Measurements from ENCODE around the gene CFAP69.
"Not testable (repeated sequence)": the region's sequence is repeated elsewhere in the genome, so short reads cannot be mapped to it uniquely, and the experiment has no call there.

CFAP69 gene

DNA sequence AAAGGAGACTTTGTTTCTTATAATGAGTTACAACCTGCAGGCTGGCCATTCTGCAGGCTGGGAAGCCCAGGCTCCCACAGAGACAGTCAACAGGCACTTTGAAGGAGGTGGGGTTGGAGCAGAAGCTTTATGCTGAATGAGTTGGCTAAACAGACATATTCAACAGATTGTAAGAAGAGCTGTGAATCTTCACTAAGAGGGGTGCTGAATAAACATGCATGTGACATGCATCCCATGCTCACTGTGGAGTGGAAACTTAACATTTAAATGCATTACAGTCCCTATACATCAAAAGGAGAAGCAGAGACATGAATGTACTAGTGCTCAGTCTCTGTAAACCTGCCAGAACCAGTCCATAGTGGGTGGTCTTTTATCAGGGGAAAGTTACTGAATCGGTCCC lies 1.4 kb upstream of the CFAP69 start:
- H3K9me3 ChIP-seq (ENCODE audit: control insufficient read depth, low read length) = no peaks in the 10 kb centered on the region
- peaks cover 15% of the 10 kb centered on the region for H3K4me1 ChIP-seq (ENCODE audit: control insufficient read depth, insufficient read depth, low read length, poor library complexity, severe bottlenecking)
- H3K27ac ChIP-seq (ENCODE audit: insufficient read depth, low read length, poor library complexity, severe bottlenecking) = no peak overlapping the region
- DNase-seq = no peak
- peaks cover 4% of the 10 kb centered on the region for H3K27me3 ChIP-seq (replicated peaks; ENCODE audit: control insufficient read depth, insufficient read depth, low read length, poor library complexity, severe bottlenecking)
- no peak overlapping the region for H3K4me3 ChIP-seq (ENCODE audit: insufficient read depth, low read depth, low read length, poor library complexity, severe bottlenecking)
- no peaks in the 10 kb centered on the region for H3K36me3 ChIP-seq (ENCODE audit: control insufficient read depth, insufficient read depth, low read length)

GRCh38 chr7:90244565-90244908 lies 437 bp upstream of the CFAP69 start:
- Histone ChIP-seq H3K27ac (ENCODE audit: insufficient read depth, low read length, poor library complexity, severe bottlenecking) (no peak overlapping the region), H3K9me3 (ENCODE audit: control insufficient read depth, low read length) (no peaks in the 10 kb centered on the region), H3K4me3 (ENCODE audit: insufficient read depth, low read depth, low read length, poor library complexity, severe bottlenecking) (peak overlapping the region; percentile 67), H3K4me1 (ENCODE audit: control insufficient read depth, insufficient read depth, low read length, poor library complexity, severe bottlenecking) (peaks cover 15% of the 10 kb centered on the region), H3K27me3 (replicated peaks; ENCODE audit: control insufficient read depth, insufficient read depth, low read length, poor library complexity, severe bottlenecking) (peaks cover 4% of the 10 kb centered on the region), H3K36me3 (ENCODE audit: control insufficient read depth, insufficient read depth, low read length) (no peaks in the 10 kb centered on the region)
- no peak for DNase-seq

DNA sequence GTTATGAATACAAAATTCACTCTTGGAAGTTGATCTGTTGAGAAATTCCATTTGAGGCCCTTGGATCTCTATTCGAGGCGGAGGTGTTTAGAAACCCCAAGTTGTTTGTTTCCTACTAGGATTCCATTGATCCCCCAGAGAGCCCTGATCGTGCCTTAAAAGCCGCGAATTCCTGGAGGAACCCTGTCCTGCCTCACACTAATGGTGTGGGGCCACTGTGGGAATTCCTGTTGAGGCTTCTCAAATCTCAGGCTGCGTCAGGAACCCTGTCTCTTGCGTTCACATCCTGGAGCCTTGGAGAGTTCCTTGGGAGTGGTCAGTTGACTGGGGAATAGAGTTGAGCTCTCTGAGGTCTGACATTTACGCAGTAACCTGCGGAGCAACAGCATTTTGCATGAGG lies 1.2 kb downstream of the CFAP69 start:
- H3K4me1 ChIP-seq (ENCODE audit: control insufficient read depth, insufficient read depth, low read length, poor library complexity, severe bottlenecking) = peaks cover 15% of the 10 kb centered on the region
- H3K4me3 ChIP-seq (ENCODE audit: insufficient read depth, low read depth, low read length, poor library complexity, severe bottlenecking) = no peak overlapping the region
- H3K27me3 ChIP-seq (replicated peaks; ENCODE audit: control insufficient read depth, insufficient read depth, low read length, poor library complexity, severe bottlenecking) = peaks cover 8% of the 10 kb centered on the region
- no peaks in the 10 kb centered on the region for H3K9me3 ChIP-seq (ENCODE audit: control insufficient read depth, low read length)
- H3K27ac ChIP-seq (ENCODE audit: insufficient read depth, low read length, poor library complexity, severe bottlenecking) = no peak overlapping the region
- no peaks in the 10 kb centered on the region for H3K36me3 ChIP-seq (ENCODE audit: control insufficient read depth, insufficient read depth, low read length)
- no peak for DNase-seq

GRCh38 chr7:90248706-90249105 lies 3.7 kb downstream of the CFAP69 start:
- Histone ChIP-seq H3K4me1 (ENCODE audit: control insufficient read depth, insufficient read depth, low read length, poor library complexity, severe bottlenecking) (peaks cover 15% of the 10 kb centered on the region), H3K27me3 (replicated peaks; ENCODE audit: control insufficient read depth, insufficient read depth, low read length, poor library complexity, severe bottlenecking) (peaks cover 8% of the 10 kb centered on the region), H3K36me3 (ENCODE audit: control insufficient read depth, insufficient read depth, low read length) (no peaks in the 10 kb centered on the region), H3K4me3 (ENCODE audit: insufficient read depth, low read depth, low read length, poor library complexity, severe bottlenecking) (no peak overlapping the region), H3K9me3 (ENCODE audit: control insufficient read depth, low read length) (no peaks in the 10 kb centered on the region), H3K27ac (ENCODE audit: insufficient read depth, low read length, poor library complexity, severe bottlenecking) (no peak overlapping the region)
- DNase-seq = no peak

- no peak overlapping the region for H3K27ac ChIP-seq (ENCODE audit: insufficient read depth, low read length, poor library complexity, severe bottlenecking)
- H3K9me3 ChIP-seq (ENCODE audit: control insufficient read depth, low read length) = no peaks in the 10 kb centered on the region
- no peak overlapping the region for H3K4me3 ChIP-seq (ENCODE audit: insufficient read depth, low read depth, low read length, poor library complexity, severe bottlenecking)
- H3K27me3 ChIP-seq (replicated peaks; ENCODE audit: control insufficient read depth, insufficient read depth, low read length, poor library complexity, severe bottlenecking) = peaks cover 8% of the 10 kb centered on the region
- H3K36me3 ChIP-seq (ENCODE audit: control insufficient read depth, insufficient read depth, low read length) = no peaks in the 10 kb centered on the region
- H3K4me1 ChIP-seq (ENCODE audit: control insufficient read depth, insufficient read depth, low read length, poor library complexity, severe bottlenecking) = peaks cover under 1% of the 10 kb centered on the region
- no peak for DNase-seq
Observed at GRCh38 chr7:90250601-90251303, 5.8 kb downstream of the CFAP69 start.

- Histone ChIP-seq H3K27ac (ENCODE audit: insufficient read depth, low read length, poor library complexity, severe bottlenecking) (no peak overlapping the region), H3K4me1 (ENCODE audit: control insufficient read depth, insufficient read depth, low read length, poor library complexity, severe bottlenecking) (no peaks in the 10 kb centered on the region), H3K9me3 (ENCODE audit: control insufficient read depth, low read length) (no peaks in the 10 kb centered on the region), H3K4me3 (ENCODE audit: insufficient read depth, low read depth, low read length, poor library complexity, severe bottlenecking) (no peak overlapping the region), H3K36me3 (ENCODE audit: control insufficient read depth, insufficient read depth, low read length) (no peaks in the 10 kb centered on the region), H3K27me3 (replicated peaks; ENCODE audit: control insufficient read depth, insufficient read depth, low read length, poor library complexity, severe bottlenecking) (peaks cover 5% of the 10 kb centered on the region)
- no peak for DNase-seq
Observed at GRCh38 chr7:90251304-90251635, 6.3 kb downstream of the CFAP69 start.

- not testable (repeated sequence) for H3K9me3 ChIP-seq (ENCODE audit: control insufficient read depth, low read length); H3K27ac ChIP-seq (ENCODE audit: insufficient read depth, low read length, poor library complexity, severe bottlenecking); H3K27me3 ChIP-seq (replicated peaks; ENCODE audit: control insufficient read depth, insufficient read depth, low read length, poor library complexity, severe bottlenecking); H3K4me3 ChIP-seq (ENCODE audit: insufficient read depth, low read depth, low read length, poor library complexity, severe bottlenecking); H3K36me3 ChIP-seq (ENCODE audit: control insufficient read depth, insufficient read depth, low read length); DNase-seq; H3K4me1 ChIP-seq (ENCODE audit: control insufficient read depth, insufficient read depth, low read length, poor library complexity, severe bottlenecking)
Observed at GRCh38 chr7:90256011-90256410, 11.0 kb downstream of the CFAP69 start.

DNA sequence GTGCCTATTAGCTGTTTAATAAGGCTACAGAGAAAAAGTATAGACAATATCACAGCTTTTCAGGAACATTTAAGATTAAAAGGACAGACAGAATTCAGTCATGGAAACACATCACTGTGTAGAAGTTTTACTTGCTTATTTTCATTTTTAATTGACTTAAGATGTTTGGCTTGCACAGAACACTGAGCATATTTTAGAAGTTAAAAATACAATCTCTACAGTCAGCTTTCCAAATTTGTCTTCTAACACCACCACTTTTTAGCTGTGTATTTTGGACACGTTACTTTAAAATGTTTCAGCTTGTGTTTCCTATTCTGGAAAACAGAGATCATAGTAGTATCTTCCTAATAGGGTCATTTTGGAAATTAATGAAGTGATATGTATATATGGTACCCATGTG lies 11.8 kb downstream of the CFAP69 start:
- no peak overlapping the region for H3K4me3 ChIP-seq (ENCODE audit: insufficient read depth, low read depth, low read length, poor library complexity, severe bottlenecking)
- H3K27me3 ChIP-seq (replicated peaks; ENCODE audit: control insufficient read depth, insufficient read depth, low read length, poor library complexity, severe bottlenecking) = no peaks in the 10 kb centered on the region
- no peaks in the 10 kb centered on the region for H3K9me3 ChIP-seq (ENCODE audit: control insufficient read depth, low read length)
- H3K36me3 ChIP-seq (ENCODE audit: control insufficient read depth, insufficient read depth, low read length) = no peaks in the 10 kb centered on the region
- no peaks in the 10 kb centered on the region for H3K4me1 ChIP-seq (ENCODE audit: control insufficient read depth, insufficient read depth, low read length, poor library complexity, severe bottlenecking)
- H3K27ac ChIP-seq (ENCODE audit: insufficient read depth, low read length, poor library complexity, severe bottlenecking) = no peak overlapping the region
- no peak for DNase-seq

GRCh38 chr7:90261441-90261840 lies 16.5 kb downstream of the CFAP69 start:
- Histone ChIP-seq H3K9me3 (ENCODE audit: control insufficient read depth, low read length) (no peaks in the 10 kb centered on the region), H3K36me3 (ENCODE audit: control insufficient read depth, insufficient read depth, low read length) (no peaks in the 10 kb centered on the region), H3K4me3 (ENCODE audit: insufficient read depth, low read depth, low read length, poor library complexity, severe bottlenecking) (no peak overlapping the region), H3K4me1 (ENCODE audit: control insufficient read depth, insufficient read depth, low read length, poor library complexity, severe bottlenecking) (no peaks in the 10 kb centered on the region), H3K27me3 (replicated peaks; ENCODE audit: control insufficient read depth, insufficient read depth, low read length, poor library complexity, severe bottlenecking) (no peaks in the 10 kb centered on the region), H3K27ac (ENCODE audit: insufficient read depth, low read length, poor library complexity, severe bottlenecking) (no peak overlapping the region)
- DNase-seq = no peak

DNA sequence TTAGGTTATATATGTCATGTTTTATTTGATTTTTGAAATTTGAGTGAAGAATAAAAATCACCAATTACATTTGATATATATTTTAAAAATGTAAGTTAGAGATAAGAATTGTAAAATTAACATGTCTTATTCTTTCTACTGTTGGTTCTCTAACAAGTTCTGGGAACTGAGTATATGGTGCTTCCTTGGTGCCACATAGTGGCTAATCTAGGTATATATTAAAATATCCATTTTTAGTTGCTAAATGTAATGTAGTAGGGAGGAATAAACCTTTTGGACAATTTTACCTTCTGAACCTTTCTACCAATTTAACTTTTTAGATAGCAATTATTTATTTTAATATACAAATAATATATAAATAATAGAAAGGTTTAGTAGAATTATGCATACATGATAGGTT lies 17.5 kb downstream of the CFAP69 start:
- no peaks in the 10 kb centered on the region for H3K36me3 ChIP-seq (ENCODE audit: control insufficient read depth, insufficient read depth, low read length)
- H3K9me3 ChIP-seq (ENCODE audit: control insufficient read depth, low read length) = no peaks in the 10 kb centered on the region
- H3K4me1 ChIP-seq (ENCODE audit: control insufficient read depth, insufficient read depth, low read length, poor library complexity, severe bottlenecking) = no peaks in the 10 kb centered on the region
- H3K27me3 ChIP-seq (replicated peaks; ENCODE audit: control insufficient read depth, insufficient read depth, low read length, poor library complexity, severe bottlenecking) = no peaks in the 10 kb centered on the region
- no peak for DNase-seq
- H3K4me3 ChIP-seq (ENCODE audit: insufficient read depth, low read depth, low read length, poor library complexity, severe bottlenecking) = no peak overlapping the region
- H3K27ac ChIP-seq (ENCODE audit: insufficient read depth, low read length, poor library complexity, severe bottlenecking) = no peak overlapping the region
